Medulla oblongata (tissue), 1 donor: Measurements from ENCODE around the gene PDK2.

Experiments used
- DNase-seq: peaks from one replicate; pipeline ENCODE4 v3.0.0-alpha.2; 2015; ENCODE audit errors: extremely low spot score

The PDK2 gene

GRCh38 chr17:50149417-50150353, 54.5 kb downstream of the PDK2 start:
- no peak for DNase-seq

- DNase-seq, result no peak
Measured at GRCh38 chr17:50150354-50151040, 55.3 kb downstream of the PDK2 start, which contains the start of gene PPP1R9B. Gene PPP1R9B (minus strand): TSS chr17:50150677. CDS start chr17:50150513, 164 bp downstream.

- DNase-seq, result peak; percentile 95
Measured at GRCh38 chr17:50151041-50151936, 56.1 kb downstream of the PDK2 start.

- peak; percentile 96 for DNase-seq
Measured at GRCh38 chr17:50151937-50152547, 56.9 kb downstream of the PDK2 start.

DNA sequence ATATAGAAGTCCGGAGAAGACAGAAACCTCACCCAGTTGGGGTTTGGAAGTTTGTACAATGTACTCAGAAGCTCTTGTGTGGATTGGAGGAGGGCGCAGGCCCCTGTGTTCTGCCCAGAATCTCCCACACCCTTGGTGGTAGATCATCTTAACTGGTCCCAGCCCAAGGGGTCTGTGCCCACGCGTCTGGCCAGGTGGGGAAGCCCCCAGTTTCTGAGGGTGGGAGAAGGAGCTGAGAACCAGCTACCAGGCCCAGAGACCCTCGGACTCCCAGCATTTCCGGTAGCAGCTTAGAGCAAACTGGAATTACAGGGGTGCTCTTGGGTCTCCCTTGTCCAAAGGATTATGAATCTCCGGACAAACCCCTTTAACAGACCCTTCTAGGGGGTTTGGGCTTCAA, 57.6 kb downstream of the PDK2 start:
- no peak for DNase-seq

- no peak for DNase-seq
Measured at GRCh38 chr17:50153650-50154575, 58.8 kb downstream of the PDK2 start.

DNA sequence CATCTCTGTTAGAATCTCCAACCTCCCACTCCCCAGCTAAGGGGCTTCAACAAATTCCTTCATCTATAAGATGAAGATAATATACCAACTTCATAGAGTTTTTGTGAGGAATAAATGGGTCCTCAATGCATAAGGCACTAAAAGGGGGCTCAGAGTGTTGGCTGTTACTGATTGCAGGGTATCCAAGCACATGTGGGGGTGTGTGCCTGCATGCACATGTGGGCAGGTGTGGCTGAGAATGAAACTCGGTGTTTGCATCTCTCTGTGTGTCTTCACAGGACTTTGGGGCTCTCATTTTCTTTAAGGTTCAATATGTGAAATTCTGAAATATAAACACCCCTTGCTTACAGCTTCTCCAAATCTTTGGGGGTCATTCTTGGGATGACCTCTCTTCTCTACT, 59.5 kb downstream of the PDK2 start:
- DNase-seq, result no peak

- DNase-seq, result no peak
Measured at GRCh38 chr17:50155115-50155819, 60.1 kb downstream of the PDK2 start.

GRCh38 chr17:50157891-50158290, 62.7 kb downstream of the PDK2 start:
- DNase-seq, result no peak

- peak; percentile 95 for DNase-seq
Measured at GRCh38 chr17:50161023-50161910, 66.1 kb downstream of the PDK2 start.
